ENCODE results near the gene UFC1. TPM values are rescaled to one million over a fixed set of nuclear protein-coding genes. Genes with fewer than 3 reads are reported as not detected.

Gene UFC1
- total RNA-seq, 4 donors from 2014 or later, result 60.5 to 83.7 (median 72.8) TPM

DNA sequence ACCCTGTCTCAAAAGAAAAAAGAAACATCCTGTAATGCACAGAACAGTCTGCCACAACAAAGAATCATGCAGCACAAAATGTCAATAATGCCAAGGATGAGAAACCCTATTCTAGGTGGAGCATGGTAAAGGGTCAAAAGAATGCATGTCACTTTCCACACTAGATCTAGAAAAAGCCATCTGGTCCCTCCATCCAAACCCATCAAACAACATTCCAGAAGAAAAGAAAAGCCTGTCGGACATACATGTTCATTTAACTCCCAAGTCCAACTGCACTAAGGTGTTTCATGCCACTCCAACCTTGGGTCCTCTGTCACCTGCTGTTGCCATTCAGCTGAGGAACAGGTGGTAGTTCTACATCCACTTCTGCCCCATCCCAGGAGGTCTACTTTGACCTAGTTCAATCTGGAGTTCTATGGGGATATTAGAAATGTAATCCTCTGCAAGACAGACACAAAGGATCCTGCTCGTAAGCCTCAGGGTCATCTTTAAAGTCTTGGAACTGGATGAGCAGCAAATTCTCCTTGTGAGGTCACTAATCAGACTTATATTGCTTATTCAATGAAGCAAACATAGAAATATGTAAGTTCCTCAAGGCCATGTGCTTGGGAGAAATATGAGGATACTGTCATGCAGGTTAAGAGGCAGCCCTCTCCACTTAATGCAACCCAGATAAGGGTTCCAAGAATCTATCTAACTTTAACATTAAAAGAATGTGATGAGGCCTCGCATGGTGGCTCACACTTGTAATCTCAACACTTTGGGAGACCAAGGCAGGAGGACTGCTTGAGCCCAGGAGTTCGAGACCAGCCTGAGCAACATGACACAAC, 25.0 kb upstream of the UFC1 start:
- H3K27ac ChIP-seq, result no peak overlapping the region
- ATAC-seq, result no peak
- 89 to 94% methylated on average over 2 of the region's 4 CpGs for WGBS, 2 donors (ENCODE audit: low coverage in 1 of 2)

DNA sequence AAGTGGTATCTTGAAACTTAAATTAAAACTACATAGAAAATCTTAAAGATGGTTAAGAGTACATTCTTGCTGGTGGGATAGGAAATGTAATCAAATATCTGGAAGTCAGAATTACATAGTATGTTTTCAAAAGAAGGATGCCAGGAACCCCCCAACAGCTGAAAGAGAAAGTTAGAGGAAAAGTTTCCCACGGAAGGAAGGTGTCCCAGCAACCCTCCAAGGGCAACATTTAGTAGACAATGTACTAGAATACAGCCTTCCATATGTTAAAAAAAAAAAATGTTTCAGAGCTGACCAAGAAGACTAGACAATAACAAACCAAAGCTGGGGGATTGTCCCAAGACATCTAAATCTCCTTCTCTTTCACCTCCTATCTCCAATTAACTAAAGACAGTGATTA, 23.5 kb upstream of the UFC1 start:
- Histone ChIP-seq H3K27me3 (no peaks in the 10 kb centered on the region), H3K9me3 (no peaks in the 10 kb centered on the region), H3K36me3 (peaks cover 0 to 41% of the 10 kb centered on the region in 2 donors), H3K4me1 (peaks cover 5 to 70% (median 25%) of the 10 kb centered on the region in 3 donors), H3K27ac (no peak overlapping the region), H3K4me3 (no peak overlapping the region)
- TF ChIP-seq POLR2AphosphoS5 (IDR thresholded peaks at IDR 0.05) (no peak), POLR2A (IDR thresholded peaks at IDR 0.05) (no peak), EP300 (IDR thresholded peaks at IDR 0.05) (no peak)
- TF ChIP-seq, protein P1, sequence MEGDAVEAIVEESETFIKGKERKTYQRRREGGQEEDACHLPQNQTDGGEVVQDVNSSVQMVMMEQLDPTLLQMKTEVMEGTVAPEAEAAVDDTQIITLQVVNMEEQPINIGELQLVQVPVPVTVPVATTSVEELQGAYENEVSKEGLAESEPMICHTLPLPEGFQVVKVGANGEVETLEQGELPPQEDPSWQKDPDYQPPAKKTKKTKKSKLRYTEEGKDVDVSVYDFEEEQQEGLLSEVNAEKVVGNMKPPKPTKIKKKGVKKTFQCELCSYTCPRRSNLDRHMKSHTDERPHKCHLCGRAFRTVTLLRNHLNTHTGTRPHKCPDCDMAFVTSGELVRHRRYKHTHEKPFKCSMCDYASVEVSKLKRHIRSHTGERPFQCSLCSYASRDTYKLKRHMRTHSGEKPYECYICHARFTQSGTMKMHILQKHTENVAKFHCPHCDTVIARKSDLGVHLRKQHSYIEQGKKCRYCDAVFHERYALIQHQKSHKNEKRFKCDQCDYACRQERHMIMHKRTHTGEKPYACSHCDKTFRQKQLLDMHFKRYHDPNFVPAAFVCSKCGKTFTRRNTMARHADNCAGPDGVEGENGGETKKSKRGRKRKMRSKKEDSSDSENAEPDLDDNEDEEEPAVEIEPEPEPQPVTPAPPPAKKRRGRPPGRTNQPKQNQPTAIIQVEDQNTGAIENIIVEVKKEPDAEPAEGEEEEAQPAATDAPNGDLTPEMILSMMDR (IDR thresholded peaks at IDR 0.05), result no peak
- 38 to 44% methylated on average over 1 of the region's 1 CpG for WGBS, 2 donors (ENCODE audit: low coverage in 1 of 2)
- ATAC-seq, result no peak

More for the DNA sequence above, 25.0 kb upstream of the UFC1 start:
- Histone ChIP-seq H3K9me3 (no peaks in the 10 kb centered on the region), H3K4me3 (no peak overlapping the region), H3K27me3 (no peaks in the 10 kb centered on the region), H3K4me1 (peaks cover 2 to 67% (median 20%) of the 10 kb centered on the region in 3 donors), H3K36me3 (peaks cover 0 to 56% of the 10 kb centered on the region in 2 donors)
- TF ChIP-seq, protein P1 (IDR thresholded peaks at IDR 0.05), result no peak
- no peak for TF ChIP-seq POLR2AphosphoS5 (IDR thresholded peaks at IDR 0.05)
- TF ChIP-seq EP300 (IDR thresholded peaks at IDR 0.05), result no peak
- TF ChIP-seq POLR2A (IDR thresholded peaks at IDR 0.05), result no peak

DNA sequence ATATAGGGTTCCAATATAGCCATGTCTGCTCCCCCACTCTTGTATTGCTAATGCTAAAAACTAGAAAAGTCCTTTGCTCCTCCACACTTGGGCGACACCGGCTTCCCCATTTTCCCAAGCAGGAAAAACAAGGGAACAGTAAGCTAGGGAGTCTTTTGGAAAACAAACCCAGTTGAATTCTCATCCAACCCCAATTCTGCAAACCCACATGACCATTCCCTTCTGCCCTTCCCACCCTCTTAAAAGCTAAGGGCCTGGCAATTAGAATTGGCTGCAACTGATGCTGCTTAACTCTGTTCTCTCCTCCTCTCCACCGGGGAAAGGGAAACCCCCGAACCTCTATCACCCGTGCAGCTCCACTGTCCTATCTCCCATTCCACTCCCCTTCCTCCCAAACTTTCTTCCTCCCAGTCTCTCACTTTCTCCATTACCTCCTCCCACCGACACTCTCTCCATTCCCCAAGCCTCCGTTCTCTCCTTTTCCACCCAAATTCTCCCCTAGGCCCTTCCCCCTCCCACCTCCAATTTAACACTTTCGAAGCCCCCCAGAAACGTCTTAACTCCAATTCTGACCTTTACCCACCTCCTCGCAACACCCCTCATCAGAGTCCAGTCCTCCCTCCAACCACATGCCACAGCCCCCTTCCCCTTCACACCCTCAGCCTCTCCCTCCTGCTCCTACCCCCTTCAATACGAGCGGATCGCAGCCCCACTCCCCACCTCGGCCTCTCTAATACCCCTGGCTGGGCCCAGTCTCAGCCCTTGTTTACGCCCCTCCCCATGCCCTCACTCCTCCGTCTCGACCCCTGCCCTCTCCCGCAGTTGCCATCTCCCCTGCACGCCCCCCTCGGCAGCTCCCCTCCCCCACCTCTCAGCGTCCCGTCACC, 22.0 kb upstream of the UFC1 start:
- TF ChIP-seq EP300 (IDR thresholded peaks at IDR 0.05) (no peak), POLR2A (IDR thresholded peaks at IDR 0.05) (no peak), POLR2AphosphoS5 (IDR thresholded peaks at IDR 0.05) (no peak)
- TF ChIP-seq, protein P1 (IDR thresholded peaks at IDR 0.05), result no peak
- ATAC-seq, result peak; percentile 0

DNA sequence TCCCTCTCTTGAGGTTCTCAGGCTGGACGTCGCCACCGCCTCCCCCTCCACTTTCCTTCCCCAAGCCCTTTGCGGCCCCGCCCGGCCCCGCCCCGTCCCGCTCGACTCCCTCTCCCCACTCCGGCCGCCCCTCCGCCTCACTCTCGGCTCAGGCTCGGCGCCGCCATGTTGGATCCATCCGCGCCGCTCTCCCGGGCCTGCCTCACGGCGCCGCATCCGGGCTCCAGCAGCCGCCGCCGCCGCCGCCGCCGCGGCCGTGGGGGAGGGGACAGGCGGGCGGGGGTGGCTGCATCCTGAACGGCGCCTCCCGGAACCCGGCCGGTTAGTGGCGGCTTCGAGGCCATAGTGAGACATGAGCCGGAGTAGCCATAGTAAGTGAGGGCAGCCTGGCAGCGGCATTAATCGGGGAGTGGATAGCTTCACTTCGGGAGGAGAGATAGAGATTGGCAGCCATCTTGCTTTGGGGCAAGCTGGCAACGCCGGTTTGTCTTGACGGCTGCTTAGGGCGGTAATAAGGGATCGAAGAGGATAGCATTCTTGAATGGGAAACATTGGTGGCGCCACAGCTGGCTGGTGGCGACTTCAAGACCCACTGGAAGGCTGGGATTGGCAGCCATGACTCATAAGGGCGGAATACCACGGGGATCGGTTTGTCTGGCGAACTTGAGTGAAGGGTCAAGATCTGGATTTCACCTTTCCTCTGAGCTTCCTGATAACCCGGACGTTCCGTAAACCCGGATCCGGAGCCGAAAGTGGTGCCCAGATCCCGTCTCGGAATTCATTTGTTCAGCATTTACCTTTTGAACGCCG, 21.2 kb upstream of the UFC1 start, which contains the start of gene DEDD:
DEDD (minus strand) TSS at position 258 of the 810 bp plus-strand sequence. CDS start 8,205 bp downstream, outside the sequence.
- Histone ChIP-seq H3K9me3 (no peaks in the 10 kb centered on the region), H3K36me3 (peaks cover 0 to 23% of the 10 kb centered on the region in 2 donors), H3K4me1 (peaks cover 5 to 58% (median 24%) of the 10 kb centered on the region in 3 donors), H3K4me3 (peak within 1 kb of the TSS; percentile 55 to 76), H3K27ac (peak within 1 kb of the TSS; percentile 76 to 98 (median 95)), H3K27me3 (no peaks in the 10 kb centered on the region)
- ATAC-seq, result peak; percentile 97
- 0% methylated on average over 6 to 14 of the region's 68 CpGs for WGBS, 2 donors (ENCODE audit: low coverage in 1 of 2)
- TF ChIP-seq POLR2AphosphoS5 (IDR thresholded peaks at IDR 0.05) (peak; percentile 58), EP300 (IDR thresholded peaks at IDR 0.05) (no peak), POLR2A (IDR thresholded peaks at IDR 0.05) (peak; percentile 51 to 65)
- TF ChIP-seq, protein P1 (IDR thresholded peaks at IDR 0.05), result peak in 2 of 4 experiments; percentile 15 to 18

More for the DNA sequence above, 22.0 kb upstream of the UFC1 start:
- Histone ChIP-seq H3K36me3 (peaks cover 0 to 27% of the 10 kb centered on the region in 2 donors), H3K4me3 (peak overlapping the region; percentile 55 to 76), H3K27ac (peak overlapping the region; percentile 76 to 98 (median 95)), H3K27me3 (no peaks in the 10 kb centered on the region), H3K9me3 (no peaks in the 10 kb centered on the region), H3K4me1 (peaks cover 5 to 65% (median 25%) of the 10 kb centered on the region in 3 donors)
- WGBS, 2 donors (ENCODE audit: low coverage in 1 of 2), result 1 to 2% methylated on average over 13 to 18 of the region's 22 CpGs

All from gastroesophageal sphincter (tissue), 4 donors.